Mesendoderm (in vitro differentiated cells): Measurements from ENCODE around the gene CEP112.

Source experiments
- DNase-seq: peaks from one replicate; pipeline ENCODE4 v3.0.0; 2013
- H2AK5ac ChIP-seq: 2 replicates; pipeline ENCODE4 v1.6.1; 2013; ENCODE audit warnings: low read length, inconsistent platforms
- H2BK120ac ChIP-seq: 2 replicates; pipeline ENCODE4 v1.6.1; 2013; ENCODE audit warnings: low read depth, mild to moderate bottlenecking, low read length, moderate library complexity, mixed read lengths
- H2BK15ac ChIP-seq: replicated peaks from 2 replicates; pipeline ENCODE4 v1.6.1; 2013; ENCODE audit warnings: low read depth, mild to moderate bottlenecking, moderate library complexity
- H2BK5ac ChIP-seq: 2 replicates; pipeline ENCODE4 v1.6.1; 2013; ENCODE audit warnings: low read length, inconsistent platforms
- H3K18ac ChIP-seq: 2 replicates; pipeline ENCODE4 v1.6.1; 2013; ENCODE audit warnings: mild to moderate bottlenecking, low read length, mixed read lengths
- H3K23ac ChIP-seq: one replicate; pipeline ENCODE4 v1.6.1; 2013; ENCODE audit warnings: low read length
- H3K27ac ChIP-seq: 2 replicates; pipeline ENCODE4 v1.5.1; 2013; ENCODE audit warnings: low read depth, mild to moderate bottlenecking, inconsistent platforms, low read length, moderate library complexity
- H3K27me3 ChIP-seq: 2 replicates; pipeline ENCODE4 v1.6.1; 2013; ENCODE audit warnings: low read length, control low read depth, mild to moderate bottlenecking, inconsistent platforms; ENCODE audit not compliant: insufficient read depth, poor library complexity
- H3K36me3 ChIP-seq: 2 replicates; pipeline ENCODE4 v1.6.1; 2013; ENCODE audit warnings: low read length, inconsistent platforms; ENCODE audit not compliant: control insufficient read depth, insufficient read depth
- H3K4ac ChIP-seq: one replicate; pipeline ENCODE4 v1.6.1; 2013; ENCODE audit warnings: low read depth, mild to moderate bottlenecking, low read length, moderate library complexity
- H3K4me1 ChIP-seq: 2 replicates; pipeline ENCODE4 v1.6.1; 2013; ENCODE audit warnings: low read depth, low read length, inconsistent platforms; ENCODE audit not compliant: control insufficient read depth
- H3K4me2 ChIP-seq: 2 replicates; pipeline ENCODE4 v1.6.1; 2013; ENCODE audit warnings: low read length
- H3K4me3 ChIP-seq: 2 replicates; pipeline ENCODE4 v1.5.1; 2013; ENCODE audit warnings: mild to moderate bottlenecking, low read length
- H3K56ac ChIP-seq: one replicate; pipeline ENCODE4 v1.6.1; 2013; ENCODE audit warnings: low read length
- H3K79me1 ChIP-seq: 2 replicates; pipeline ENCODE4 v1.6.1; 2013; ENCODE audit warnings: low read length, inconsistent platforms
- H3K79me2 ChIP-seq: 2 replicates; pipeline ENCODE4 v1.6.1; 2013; ENCODE audit warnings: mild to moderate bottlenecking, low read length; ENCODE audit not compliant: control insufficient read depth, insufficient read depth
- H3K9ac ChIP-seq: 2 replicates; pipeline ENCODE4 v1.6.1; 2013; ENCODE audit warnings: low read length, inconsistent platforms
- H4K5ac ChIP-seq: one replicate; pipeline ENCODE4 v1.6.1; 2013; ENCODE audit warnings: low read length
- H4K8ac ChIP-seq: one replicate; pipeline ENCODE4 v1.6.1; 2013; ENCODE audit warnings: low read depth, mild to moderate bottlenecking, control low read depth, low read length, moderate library complexity
- WGBS: extraction: QIAGEN DNeasy Blood & Tissue Kit; methylation state at CpG from one replicate; pipeline ENCODE4 v1.1.7; 2013; ENCODE audit warnings: low lambda C conversion rate, missing lambda C conversion rate; ENCODE audit not compliant: insufficient coverage; ENCODE audit errors: extremely low coverage; 5-methylcytosine and 5-hydroxymethylcytosine counted together

The CEP112 gene

DNA sequence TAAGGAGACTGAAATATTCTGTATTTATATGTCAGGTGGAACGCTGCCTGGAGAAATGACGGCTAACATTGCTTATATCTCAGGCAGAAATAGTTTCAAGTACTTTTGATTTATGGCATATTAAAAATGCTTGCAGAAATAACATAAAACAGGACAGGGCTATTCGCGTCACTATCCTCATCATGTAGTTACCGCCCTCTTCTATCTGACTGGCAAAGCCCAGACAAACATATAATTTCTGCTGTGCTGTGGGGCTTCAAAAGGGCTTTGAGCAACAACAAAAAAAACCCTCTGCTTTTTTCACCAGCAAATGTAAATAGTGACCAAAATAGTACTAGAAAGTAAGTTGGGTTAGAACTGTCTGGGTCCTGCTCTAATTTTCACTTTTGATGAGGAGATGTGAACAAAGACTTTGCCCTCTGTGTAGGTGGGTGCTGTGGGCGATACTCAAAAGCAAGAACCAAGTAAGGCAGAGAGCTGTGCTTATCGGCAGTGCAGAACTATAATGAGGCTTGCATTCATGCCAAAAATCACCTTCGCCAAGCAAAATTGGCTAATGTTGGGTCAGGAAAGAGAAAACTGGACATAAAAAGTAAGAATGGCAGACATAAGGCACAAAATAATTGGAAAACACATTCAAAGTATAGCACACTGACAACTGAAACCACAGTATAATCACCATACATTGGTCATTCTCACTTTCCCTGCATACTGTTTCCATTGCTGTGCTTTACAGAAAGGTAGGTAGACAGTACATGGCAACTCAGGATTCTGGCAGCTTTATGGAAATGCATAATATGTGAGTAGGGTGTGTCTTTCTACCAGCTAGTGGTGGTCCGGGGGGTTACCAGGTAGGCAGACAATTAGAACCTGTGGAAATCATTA, 479.3 kb downstream of the CEP112 start:
- Histone ChIP-seq H3K4me1 (no peaks in the 10 kb centered on the region), H2BK15ac (no peak overlapping the region), H3K56ac (no peak overlapping the region), H3K27ac (no peak overlapping the region), H3K18ac (no peak overlapping the region), H3K79me1 (no peaks in the 10 kb centered on the region), H3K36me3 (no peaks in the 10 kb centered on the region), H2AK5ac (no peak overlapping the region), H3K4ac (no peak overlapping the region), H3K27me3 (no peaks in the 10 kb centered on the region), H2BK120ac (no peak overlapping the region), H3K79me2 (no peaks in the 10 kb centered on the region), H2BK5ac (no peak overlapping the region), H3K9ac (no peak overlapping the region), H3K4me2 (no peak overlapping the region), H4K5ac (no peak overlapping the region), H3K4me3 (no peak overlapping the region), H3K23ac (no peak overlapping the region), H4K8ac (no peak overlapping the region)
- no peak for DNase-seq
- WGBS, result no CpG with 5 or more reads among the region's 9 CpGs

DNA sequence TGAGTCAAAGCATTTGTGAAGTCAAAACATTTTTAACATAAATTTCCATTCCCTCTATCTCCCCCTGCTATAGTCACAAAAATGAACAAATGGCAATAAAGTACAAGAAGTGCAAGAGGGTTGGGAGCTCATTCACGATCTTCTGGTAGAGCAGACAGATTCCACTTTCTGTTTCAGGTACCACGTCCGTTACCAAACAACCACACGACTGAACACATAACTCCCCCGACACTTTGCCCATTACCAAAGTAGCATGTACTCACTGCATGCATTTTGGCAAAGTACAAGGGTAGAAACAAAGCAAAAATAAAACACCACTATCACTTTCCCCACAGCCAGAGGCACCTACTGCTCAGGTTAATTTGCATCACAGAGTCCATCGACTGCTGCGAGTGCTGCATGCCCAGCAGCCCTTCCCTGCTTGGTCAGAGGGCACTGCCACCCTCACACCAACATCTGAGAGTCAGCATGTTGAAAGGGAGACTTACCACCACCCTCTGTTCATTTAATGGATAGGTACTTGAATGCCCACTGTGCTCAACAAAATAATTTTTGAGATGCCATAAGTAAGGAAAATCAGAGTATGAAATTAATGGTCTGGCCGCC, 480.2 kb downstream of the CEP112 start:
- Histone ChIP-seq H3K4ac (no peak overlapping the region), H3K18ac (no peak overlapping the region), H3K4me1 (no peaks in the 10 kb centered on the region), H4K8ac (no peak overlapping the region), H3K27ac (no peak overlapping the region), H3K9ac (no peak overlapping the region), H2BK5ac (no peak overlapping the region), H2AK5ac (no peak overlapping the region), H4K5ac (no peak overlapping the region), H3K36me3 (no peaks in the 10 kb centered on the region), H3K27me3 (no peaks in the 10 kb centered on the region), H3K4me2 (no peak overlapping the region), H3K79me2 (no peaks in the 10 kb centered on the region), H3K23ac (no peak overlapping the region), H3K4me3 (no peak overlapping the region), H2BK120ac (no peak overlapping the region), H2BK15ac (no peak overlapping the region), H3K56ac (no peak overlapping the region), H3K79me1 (no peaks in the 10 kb centered on the region)
- WGBS, result no CpG with 5 or more reads among the region's 8 CpGs
- no peak for DNase-seq

DNA sequence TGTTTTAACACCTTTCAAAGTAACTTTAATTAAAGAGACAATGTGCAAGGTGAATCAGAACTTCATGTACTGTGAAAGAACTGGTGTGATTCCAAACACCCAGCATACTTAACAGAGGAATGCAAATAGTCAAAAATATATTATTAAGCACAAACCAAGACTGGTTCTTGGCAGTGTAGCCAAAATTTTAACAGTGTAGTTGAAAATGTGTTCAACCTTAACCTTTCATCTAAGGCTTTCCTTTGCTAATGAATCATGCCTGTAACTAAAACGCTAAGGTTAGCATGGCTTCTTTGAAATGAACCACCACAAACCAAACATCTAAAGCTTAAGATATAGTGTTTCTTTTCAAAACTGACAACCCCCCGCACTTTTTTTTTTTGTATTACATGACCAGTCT, 484.2 kb downstream of the CEP112 start:
- no peak overlapping the region for H2AK5ac ChIP-seq
- H3K4me2 ChIP-seq, result no peak overlapping the region
- no peak overlapping the region for H3K4me3 ChIP-seq
- no peak overlapping the region for H2BK5ac ChIP-seq
- H3K79me1 ChIP-seq, result no peaks in the 10 kb centered on the region
- H3K23ac ChIP-seq, result no peak overlapping the region
- no peak overlapping the region for H3K56ac ChIP-seq
- no peak overlapping the region for H2BK15ac ChIP-seq
- no peak overlapping the region for H3K18ac ChIP-seq
- H3K79me2 ChIP-seq, result no peaks in the 10 kb centered on the region
- H3K36me3 ChIP-seq, result no peaks in the 10 kb centered on the region
- no peak overlapping the region for H3K9ac ChIP-seq
- H3K27me3 ChIP-seq, result no peaks in the 10 kb centered on the region
- H2BK120ac ChIP-seq, result no peak overlapping the region
- no peak overlapping the region for H3K27ac ChIP-seq
- no peak overlapping the region for H4K5ac ChIP-seq
- H3K4me1 ChIP-seq, result no peaks in the 10 kb centered on the region
- H3K4ac ChIP-seq, result no peak overlapping the region
- H4K8ac ChIP-seq, result no peak overlapping the region
- no peak for DNase-seq
- WGBS, result no CpG with 5 or more reads among the region's 2 CpGs

DNA sequence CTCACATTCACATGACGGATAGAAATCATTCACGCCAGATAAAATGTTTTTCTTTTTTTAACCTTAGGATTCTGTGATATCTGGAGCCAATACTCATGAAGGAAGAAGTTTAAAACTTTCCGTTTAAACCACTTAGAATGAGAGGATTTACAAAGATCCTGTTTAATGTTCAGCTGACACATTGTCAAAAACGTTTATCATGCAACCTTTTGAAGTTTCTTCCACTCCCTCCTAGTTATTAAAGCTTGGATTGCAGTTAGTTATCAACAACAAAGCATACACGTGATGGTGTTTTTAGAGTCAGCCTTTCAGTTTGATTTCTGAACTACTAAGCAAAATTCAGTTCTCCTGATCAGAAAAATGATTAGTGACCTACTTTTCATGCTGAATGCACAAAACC, 487.2 kb downstream of the CEP112 start:
- Histone ChIP-seq H3K4ac (no peak overlapping the region), H2BK15ac (no peak overlapping the region), H3K18ac (no peak overlapping the region), H3K9ac (no peak overlapping the region), H3K56ac (no peak overlapping the region), H3K4me1 (no peaks in the 10 kb centered on the region), H3K79me2 (no peaks in the 10 kb centered on the region), H3K27me3 (no peaks in the 10 kb centered on the region), H4K8ac (no peak overlapping the region), H2BK5ac (no peak overlapping the region), H3K4me2 (no peak overlapping the region), H3K27ac (no peak overlapping the region), H3K79me1 (no peaks in the 10 kb centered on the region), H4K5ac (no peak overlapping the region), H3K23ac (no peak overlapping the region), H2BK120ac (no peak overlapping the region), H2AK5ac (no peak overlapping the region), H3K36me3 (no peaks in the 10 kb centered on the region), H3K4me3 (no peak overlapping the region)
- no peak for DNase-seq
- no CpG with 5 or more reads among the region's 5 CpGs for WGBS

DNA sequence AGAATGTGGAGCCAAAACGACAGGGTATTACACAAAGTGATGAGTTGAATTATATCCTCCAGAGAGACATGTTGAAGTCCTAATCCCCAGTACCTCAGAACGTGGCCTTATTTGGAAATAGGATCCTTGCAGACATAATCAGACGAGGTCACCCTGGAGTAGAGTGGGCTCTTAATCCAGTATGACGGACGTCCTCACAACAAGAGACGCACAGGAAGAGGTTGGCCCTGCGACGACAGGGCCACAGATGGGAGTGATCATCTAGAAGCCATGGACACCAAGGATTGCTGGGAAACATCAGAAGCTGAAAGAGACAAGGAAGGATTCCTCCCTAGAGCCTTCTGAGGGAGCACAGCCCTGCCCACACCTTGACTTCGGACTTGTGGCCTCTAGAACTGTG, 488.0 kb downstream of the CEP112 start:
- Histone ChIP-seq H3K18ac (no peak overlapping the region), H3K4ac (no peak overlapping the region), H2BK15ac (no peak overlapping the region), H3K79me2 (no peaks in the 10 kb centered on the region), H3K4me1 (no peaks in the 10 kb centered on the region), H4K8ac (no peak overlapping the region), H3K23ac (no peak overlapping the region), H3K27me3 (no peaks in the 10 kb centered on the region), H2AK5ac (no peak overlapping the region), H4K5ac (no peak overlapping the region), H2BK120ac (no peak overlapping the region), H3K79me1 (no peaks in the 10 kb centered on the region), H3K4me2 (no peak overlapping the region), H3K56ac (no peak overlapping the region), H3K27ac (no peak overlapping the region), H2BK5ac (no peak overlapping the region), H3K4me3 (no peak overlapping the region), H3K36me3 (no peaks in the 10 kb centered on the region), H3K9ac (no peak overlapping the region)
- no CpG with 5 or more reads among the region's 9 CpGs for WGBS
- DNase-seq, result no peak
